Nephron (organoid): ENCODE results near the gene PCDHB9.
"Not testable (repeated sequence)": the region's sequence is repeated elsewhere in the genome, so short reads cannot be mapped to it uniquely, and the experiment has no call there.

ENCODE experiments used
- H3K27ac Mint-ChIP-seq, 3 experiments: 2 replicates each; pipeline ENCODE4 v1.8.0; 2020; ENCODE audit warnings: mixed read lengths in 3 of 3, mild to moderate bottlenecking in 2 of 3, moderate library complexity in 1 of 3
- H3K27me3 Mint-ChIP-seq: 2 replicates; pipeline ENCODE4 v1.8.0; 2021; ENCODE audit warnings: low read depth, mild to moderate bottlenecking, moderate library complexity, mixed read lengths
- H3K36me3 Mint-ChIP-seq: 2 replicates; pipeline ENCODE4 v1.8.0; 2020; ENCODE audit warnings: low read depth, mixed read lengths
- H3K4me1 Mint-ChIP-seq: 2 replicates; pipeline ENCODE4 v1.8.0; 2020; ENCODE audit warnings: mixed read lengths
- H3K4me3 Mint-ChIP-seq, 3 experiments: 2 replicates each; pipeline ENCODE4 v1.8.0; 2020; ENCODE audit warnings: mild to moderate bottlenecking in 3 of 3, mixed read lengths in 3 of 3, moderate library complexity in 2 of 3
- H3K9me3 Mint-ChIP-seq: 2 replicates; pipeline ENCODE4 v1.8.0; 2020; ENCODE audit warnings: mixed read lengths
- TF ChIP-seq, protein P1 (sequence below), 3 experiments: fragments of 200-600 bp; sonication (generic); IDR thresholded peaks; one replicate each; pipeline ENCODE4 v1.5.0; 2021; ENCODE audit warnings: antibody characterized with exemption in 3 of 3; ENCODE audit not compliant: unreplicated experiment in 3 of 3

PCDHB9 gene

DNA sequence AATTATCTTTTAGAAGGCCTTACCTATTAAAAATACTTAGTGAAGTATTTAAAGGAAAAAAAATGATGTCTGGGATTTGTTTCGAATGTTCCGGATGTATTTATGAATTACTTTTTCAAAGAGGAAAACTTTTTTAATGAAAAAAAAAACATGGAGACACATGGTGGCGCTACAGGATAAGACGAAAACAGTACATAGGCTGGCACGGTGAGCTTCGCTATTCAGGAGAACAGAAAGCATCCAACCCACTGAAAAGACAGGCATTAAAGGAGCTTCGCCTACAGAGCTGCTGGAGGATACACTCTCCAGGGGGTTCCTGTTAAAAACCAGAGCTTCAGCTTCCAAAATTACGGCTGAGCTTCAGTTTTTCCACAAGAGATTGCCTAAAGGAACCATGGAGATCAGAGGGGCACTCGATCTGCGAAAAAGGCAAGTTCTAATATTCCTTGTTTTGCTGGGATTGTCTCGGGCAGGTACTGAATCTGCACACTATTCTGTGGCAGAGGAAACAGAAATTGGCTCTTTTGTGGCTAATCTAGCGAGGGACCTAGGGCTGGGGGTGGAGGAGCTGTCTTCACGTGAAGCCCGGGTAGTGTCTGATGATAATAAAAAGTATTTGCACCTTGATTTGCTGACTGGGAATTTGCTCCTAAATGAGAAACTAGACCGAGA lies 36.3 kb downstream of the PCDHB9 start, which contains the start of gene PCDHB14:
Gene PCDHB14, plus strand, starts transcription at position 232 of the 672 bp plus-strand sequence. Its CDS starts 163 bp downstream, at position 395.
- H3K27ac Mint-ChIP-seq: peak within 1 kb of the TSS; percentile 67 to 83 (median 82)
- TF ChIP-seq, protein P1, sequence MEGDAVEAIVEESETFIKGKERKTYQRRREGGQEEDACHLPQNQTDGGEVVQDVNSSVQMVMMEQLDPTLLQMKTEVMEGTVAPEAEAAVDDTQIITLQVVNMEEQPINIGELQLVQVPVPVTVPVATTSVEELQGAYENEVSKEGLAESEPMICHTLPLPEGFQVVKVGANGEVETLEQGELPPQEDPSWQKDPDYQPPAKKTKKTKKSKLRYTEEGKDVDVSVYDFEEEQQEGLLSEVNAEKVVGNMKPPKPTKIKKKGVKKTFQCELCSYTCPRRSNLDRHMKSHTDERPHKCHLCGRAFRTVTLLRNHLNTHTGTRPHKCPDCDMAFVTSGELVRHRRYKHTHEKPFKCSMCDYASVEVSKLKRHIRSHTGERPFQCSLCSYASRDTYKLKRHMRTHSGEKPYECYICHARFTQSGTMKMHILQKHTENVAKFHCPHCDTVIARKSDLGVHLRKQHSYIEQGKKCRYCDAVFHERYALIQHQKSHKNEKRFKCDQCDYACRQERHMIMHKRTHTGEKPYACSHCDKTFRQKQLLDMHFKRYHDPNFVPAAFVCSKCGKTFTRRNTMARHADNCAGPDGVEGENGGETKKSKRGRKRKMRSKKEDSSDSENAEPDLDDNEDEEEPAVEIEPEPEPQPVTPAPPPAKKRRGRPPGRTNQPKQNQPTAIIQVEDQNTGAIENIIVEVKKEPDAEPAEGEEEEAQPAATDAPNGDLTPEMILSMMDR (IDR thresholded peaks at IDR 0.05; ENCODE audit: unreplicated experiment in 3 of 3): peak in 1 of 3 experiments; percentile 43
- H3K4me1 Mint-ChIP-seq: no peaks in the 10 kb centered on the region
- no peaks in the 10 kb centered on the region for H3K27me3 Mint-ChIP-seq
- H3K36me3 Mint-ChIP-seq: peaks cover 83% of the 10 kb centered on the region
- peaks cover 76% of the 10 kb centered on the region for H3K9me3 Mint-ChIP-seq
- peak within 1 kb of the TSS; percentile 77 to 88 (median 85) for H3K4me3 Mint-ChIP-seq

DNA sequence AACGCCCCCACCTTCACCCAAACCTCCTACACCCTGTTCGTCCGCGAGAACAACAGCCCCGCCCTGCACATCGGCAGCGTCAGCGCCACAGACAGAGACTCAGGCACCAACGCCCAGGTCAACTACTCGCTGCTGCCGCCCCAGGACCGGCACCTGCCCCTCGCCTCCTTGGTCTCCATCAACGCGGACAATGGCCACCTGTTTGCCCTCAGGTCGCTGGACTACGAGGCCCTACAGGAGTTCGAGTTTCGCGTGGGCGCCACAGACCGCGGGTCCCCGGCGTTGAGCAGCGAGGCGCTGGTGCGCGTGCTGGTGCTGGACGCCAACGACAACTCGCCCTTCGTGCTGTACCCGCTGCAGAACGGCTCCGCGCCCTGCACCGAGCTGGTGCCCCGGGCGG lies 37.9 kb downstream of the PCDHB9 start:
- H3K4me1 Mint-ChIP-seq, H3K27ac Mint-ChIP-seq, H3K4me3 Mint-ChIP-seq, H3K27me3 Mint-ChIP-seq: not testable (repeated sequence)
- Mint-ChIP-seq H3K9me3 (peaks cover 69% of the 10 kb centered on the region), H3K36me3 (peaks cover 74% of the 10 kb centered on the region)

DNA sequence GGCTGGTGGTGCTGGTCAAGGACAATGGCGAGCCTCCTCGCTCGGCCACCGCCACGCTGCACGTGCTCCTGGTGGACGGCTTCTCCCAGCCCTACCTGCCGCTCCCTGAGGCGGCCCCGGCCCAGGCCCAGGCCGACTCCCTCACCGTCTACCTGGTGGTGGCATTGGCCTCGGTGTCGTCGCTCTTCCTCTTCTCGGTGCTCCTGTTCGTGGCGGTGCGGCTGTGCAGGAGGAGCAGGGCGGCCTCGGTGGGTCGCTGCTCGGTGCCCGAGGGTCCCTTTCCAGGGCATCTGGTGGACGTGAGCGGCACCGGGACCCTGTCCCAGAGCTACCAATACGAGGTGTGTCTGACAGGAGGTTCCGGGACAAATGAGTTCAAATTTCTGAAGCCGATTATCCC lies 38.5 kb downstream of the PCDHB9 start:
- peaks cover 68% of the 10 kb centered on the region for H3K36me3 Mint-ChIP-seq
- H3K4me1 Mint-ChIP-seq, H3K4me3 Mint-ChIP-seq, H3K27ac Mint-ChIP-seq, H3K27me3 Mint-ChIP-seq: not testable (repeated sequence)
- peaks cover 67% of the 10 kb centered on the region for H3K9me3 Mint-ChIP-seq

DNA sequence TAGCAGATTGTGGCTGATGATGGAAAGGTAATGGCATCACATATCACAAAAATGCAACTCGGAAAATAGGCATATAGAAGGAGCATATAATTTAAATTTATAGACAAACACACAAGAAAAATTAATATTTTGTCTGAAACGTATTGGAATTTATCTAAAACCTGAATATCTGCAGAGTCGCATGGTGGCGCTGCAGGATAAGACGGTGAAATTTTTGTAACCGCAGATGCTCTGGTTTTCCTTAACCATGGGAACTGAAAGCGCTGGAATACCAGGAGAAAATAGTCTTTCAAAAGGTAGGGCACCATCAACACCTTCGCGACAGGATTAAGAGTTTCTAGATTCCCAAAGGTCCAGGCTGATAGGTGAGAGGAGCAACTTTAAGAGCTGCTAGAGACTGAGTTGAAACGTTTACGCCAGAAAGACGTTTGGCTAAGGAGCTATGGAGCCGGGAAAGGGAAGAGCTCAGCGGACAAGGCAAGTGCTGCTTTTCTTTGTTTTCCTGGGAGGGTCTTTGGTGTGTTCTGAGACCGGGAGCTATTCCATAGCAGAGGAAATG lies 47.2 kb downstream of the PCDHB9 start:
- Mint-ChIP-seq H3K4me3 (no peak overlapping the region), H3K9me3 (peaks cover 65% of the 10 kb centered on the region), H3K27ac (no peak overlapping the region), H3K4me1 (no peaks in the 10 kb centered on the region), H3K27me3 (no peaks in the 10 kb centered on the region), H3K36me3 (peaks cover 56% of the 10 kb centered on the region)
- TF ChIP-seq, protein P1 (IDR thresholded peaks at IDR 0.05; ENCODE audit: unreplicated experiment in 3 of 3): no peak

DNA sequence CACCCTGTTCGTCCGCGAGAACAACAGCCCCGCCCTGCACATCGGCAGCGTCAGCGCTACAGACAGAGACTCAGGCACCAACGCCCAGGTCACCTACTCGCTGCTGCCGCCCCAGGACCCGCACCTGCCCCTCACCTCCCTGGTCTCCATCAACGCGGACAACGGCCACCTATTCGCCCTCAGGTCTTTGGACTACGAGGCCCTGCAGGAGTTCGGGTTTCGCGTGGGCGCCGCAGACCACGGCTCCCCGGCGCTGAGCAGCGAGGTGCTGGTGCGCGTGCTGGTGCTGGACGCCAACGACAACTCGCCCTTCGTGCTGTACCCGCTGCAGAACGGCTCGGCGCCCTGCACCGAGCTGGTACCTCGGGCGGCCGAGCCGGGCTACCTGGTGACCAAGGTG lies 49.0 kb downstream of the PCDHB9 start:
- not testable (repeated sequence) for H3K4me1 Mint-ChIP-seq, H3K27ac Mint-ChIP-seq, H3K4me3 Mint-ChIP-seq, H3K27me3 Mint-ChIP-seq
- peaks cover 74% of the 10 kb centered on the region for H3K36me3 Mint-ChIP-seq
- peaks cover 79% of the 10 kb centered on the region for H3K9me3 Mint-ChIP-seq

DNA sequence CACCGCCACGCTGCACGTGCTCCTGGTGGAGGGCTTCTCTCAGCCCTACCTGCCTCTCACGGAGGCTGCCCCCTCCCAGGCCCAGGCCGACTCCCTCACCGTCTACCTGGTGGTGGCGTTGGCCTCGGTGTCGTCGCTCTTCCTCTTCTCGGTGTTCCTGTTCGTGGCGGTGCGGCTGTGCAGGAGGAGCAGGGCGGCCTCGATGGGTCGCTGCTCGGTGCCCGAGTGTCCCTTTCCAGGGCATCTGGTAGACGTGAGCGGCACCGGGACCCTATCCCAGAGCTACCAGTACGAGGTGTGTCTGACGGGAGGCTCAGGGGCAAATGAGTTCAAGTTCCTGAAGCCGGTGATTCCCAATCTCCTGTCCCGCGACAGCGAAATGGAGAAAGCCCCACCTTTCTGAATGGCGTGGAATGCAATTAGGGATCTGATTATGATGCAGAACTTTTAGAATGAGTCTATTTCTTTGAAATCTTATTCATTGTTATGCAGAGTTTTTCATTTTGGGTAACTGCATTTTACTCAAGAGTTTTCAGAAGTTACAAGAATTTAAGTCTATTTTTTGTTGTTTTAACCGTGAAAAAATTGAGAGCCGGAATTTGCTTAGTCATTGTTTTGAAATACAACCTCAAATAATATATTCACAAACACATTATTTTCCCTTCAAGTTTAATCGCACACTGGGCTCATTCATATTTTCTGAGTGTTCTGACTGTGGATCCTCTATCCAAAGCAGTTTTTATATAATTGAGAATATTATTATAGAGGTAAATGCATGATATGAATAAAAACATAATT lies 49.8 kb downstream of the PCDHB9 start:
- TF ChIP-seq, protein P1 (IDR thresholded peaks at IDR 0.05; ENCODE audit: unreplicated experiment in 3 of 3): no peak
- Mint-ChIP-seq H3K4me3 (no peak overlapping the region), H3K4me1 (no peaks in the 10 kb centered on the region), H3K27ac (no peak overlapping the region), H3K27me3 (no peaks in the 10 kb centered on the region), H3K9me3 (peaks cover 75% of the 10 kb centered on the region), H3K36me3 (peaks cover 71% of the 10 kb centered on the region)
